ENCODE measurements around the gene CLSTN2. TPM values are rescaled to one million over a fixed set of nuclear protein-coding genes. Genes with fewer than 3 reads are reported as not detected.

CLSTN2 gene
- total and polyA plus RNA-seq, 2 of the 4 experiments (the other 2 are of a cell fraction) = under 0.01 to 0.07 TPM

- H2BK15ac ChIP-seq (ENCODE audit: low read depth, low read length) = no peak overlapping the region
- H2AK5ac ChIP-seq (ENCODE audit: low read depth, low read length) = no peak overlapping the region
- H3K4me2 ChIP-seq (ENCODE audit: low read depth, low read length) = no peak overlapping the region
- TF ChIP-seq MAZ (IDR thresholded peaks at IDR 0.05; ENCODE audit: borderline replicate concordance, low read depth, low read length) (no peak), CEBPB (IDR thresholded peaks at IDR 0.05; ENCODE audit: low read depth, low read length) (no peak), BHLHE40 (IDR thresholded peaks at IDR 0.05; ENCODE audit: low read depth, low read length) (no peak), ELK1 (IDR thresholded peaks at IDR 0.05; ENCODE audit: borderline replicate concordance, low read depth, low read length) (no peak), SMC3 (IDR thresholded peaks at IDR 0.05; ENCODE audit: low read depth, low read length) (no peak), FOS (IDR thresholded peaks at IDR 0.05; ENCODE audit: low read depth, low read length) (no peak)
- no peaks in the 10 kb centered on the region for H4K20me1 ChIP-seq (ENCODE audit: insufficient read depth, low read length)
- intact Hi-C loops (cut with micrococcal nuclease) = no loop called here
- H3K27ac ChIP-seq (ENCODE audit: insufficient read depth, low read length) = no peak overlapping the region
- no peak overlapping the region for H3K9ac ChIP-seq (ENCODE audit: low read depth, low read length)
- no peak overlapping the region for H3K23ac ChIP-seq (ENCODE audit: low read depth, low read length)
- ChIA-PET CTCF (no interaction called here), POLR2A (ENCODE audit: unreplicated experiment) (no interaction called here)
- no peak overlapping the region for H4K5ac ChIP-seq (ENCODE audit: low read depth, low read length)
- H3K56ac ChIP-seq (ENCODE audit: extremely low read depth, insufficient read depth, low read length) = no peak overlapping the region
- in situ Hi-C loops (cut with MboI; ENCODE audit: low sequenced_read_pairs) = no loop called here
- no peak overlapping the region for H4K91ac ChIP-seq (ENCODE audit: insufficient read depth, low read depth, low read length)
- H2BK120ac ChIP-seq (ENCODE audit: low read depth, low read length) = no peak overlapping the region
- no peak for ATAC-seq (ENCODE audit: low read depth)
- no peak overlapping the region for H2AFZ ChIP-seq (replicated peaks; ENCODE audit: low read length, poor library complexity)
- no CpG with 5 or more reads among the region's 1 CpG for WGBS, 2 experiments (ENCODE audit: extremely low coverage in 2 of 2, insufficient read length in 1 of 2)
- no peak overlapping the region for H2AK9ac ChIP-seq (replicated peaks; ENCODE audit: low read depth, low read length, poor library complexity)
- no peaks in the 10 kb centered on the region for H3K9me3 ChIP-seq (ENCODE audit: control insufficient read depth, insufficient read depth, low read length)
- H3K36me3 ChIP-seq (ENCODE audit: control insufficient read depth, insufficient read depth, low read length) = no peaks in the 10 kb centered on the region
- H3K4me1 ChIP-seq (ENCODE audit: control insufficient read depth, insufficient read depth, low read length) = no peaks in the 10 kb centered on the region
- no peak overlapping the region for H2BK5ac ChIP-seq (ENCODE audit: low read depth, low read length, poor library complexity, severe bottlenecking)
- no peak overlapping the region for H3K18ac ChIP-seq (ENCODE audit: low read depth, low read length)
- no peak overlapping the region for H3K4me3 ChIP-seq (ENCODE audit: insufficient read depth, low read depth, low read length)
- no peak overlapping the region for H3K4ac ChIP-seq (ENCODE audit: low read depth, low read length)
- H3K9me1 ChIP-seq (ENCODE audit: insufficient read depth, low read length) = no peaks in the 10 kb centered on the region
- no peak for DNase-seq
- no peaks in the 10 kb centered on the region for H3K27me3 ChIP-seq (ENCODE audit: control insufficient read depth, insufficient read depth, low read length)
- H3K14ac ChIP-seq (replicated peaks; ENCODE audit: low read depth, low read length) = no peak overlapping the region
- BruUV-seq (replicated peaks) = no TSS peak
- H4K8ac ChIP-seq (ENCODE audit: low read depth in 2 of 2, low read length in 2 of 2) = no peak overlapping the region
- dilution Hi-C loops (cut with HindIII; ENCODE audit: low sequenced_read_pairs, unreplicated experiment) = no loop called here
- no peak overlapping the region for H2BK20ac ChIP-seq (ENCODE audit: low read depth, low read length)
- no peaks in the 10 kb centered on the region for H3K79me1 ChIP-seq (ENCODE audit: low read depth in 1 of 2, low read length in 2 of 2)
These were observed 298.7 kb downstream of the CLSTN2 start for GRCh38 chr3:140233702-140234101.

All from IMR-90 (cell line).